Measurements from ENCODE around the gene ABHD17B. TPM values are rescaled to one million over a fixed set of nuclear protein-coding genes. Genes with fewer than 3 reads are reported as not detected.

ABHD17B gene
- total and polyA plus RNA-seq, 4 donors: 5.2 to 17.7 (median 10.1) TPM

- H3K9me3 ChIP-seq (ENCODE audit: control insufficient read depth in 4 of 4, low read length in 3 of 4): no peaks in the 10 kb centered on the region
- H3K4me1 ChIP-seq (ENCODE audit: control insufficient read depth in 4 of 4, insufficient read depth in 4 of 4, low read length in 3 of 4): no peaks in the 10 kb centered on the region
- TF ChIP-seq NR2F2 (IDR thresholded peaks at IDR 0.05): no peak
- TF ChIP-seq FOXA1 (IDR thresholded peaks at IDR 0.05): no peak
- no peak for TF ChIP-seq REST (IDR thresholded peaks at IDR 0.05)
- TF ChIP-seq ATF3 (IDR thresholded peaks at IDR 0.05): no peak
- TF ChIP-seq RAD21 (IDR thresholded peaks at IDR 0.05): no peak
- TF ChIP-seq JUND (IDR thresholded peaks at IDR 0.05): no peak
- TF ChIP-seq SP1 (IDR thresholded peaks at IDR 0.05): no peak
- TF ChIP-seq FOXA2 (IDR thresholded peaks at IDR 0.05): no peak
- TF ChIP-seq HNF4A (conservative IDR thresholded peaks at IDR 0.05): no peak
- TF ChIP-seq ZBTB33 (IDR thresholded peaks at IDR 0.05): no peak
- no peak for TF ChIP-seq EGR1 (IDR thresholded peaks at IDR 0.05; ENCODE audit: low read depth in 2 of 2)
- TF ChIP-seq CTCF (IDR thresholded peaks at IDR 0.05; ENCODE audit: low read depth, low read length, missing input control): no peak
- no peak overlapping the region for H3K27ac ChIP-seq (ENCODE audit: low read depth in 1 of 2, low read length in 2 of 2)
- no peak for DNase-seq (ENCODE audit: low spot score)
- H3K36me3 ChIP-seq (ENCODE audit: control insufficient read depth in 4 of 4, insufficient read depth in 3 of 4, low read depth in 1 of 4, low read length in 3 of 4): peaks cover 0 to 1% (median 0%) of the 10 kb centered on the region in 4 donors
- no peaks in the 10 kb centered on the region for H3K27me3 ChIP-seq (ENCODE audit: control insufficient read depth in 4 of 4, insufficient read depth in 4 of 4, low read length in 3 of 4)
- H3K9ac ChIP-seq (ENCODE audit: low read depth in 1 of 2, low read length in 2 of 2): no peak overlapping the region
- no peak overlapping the region for H3K4me3 ChIP-seq (ENCODE audit: low read depth in 1 of 3, low read length in 3 of 3)
Observed at GRCh38 chr9:71924576-71924975, 13.6 kb upstream of the ABHD17B start.

GRCh38 chr9:71921190-71921814 is 10.3 kb upstream of the ABHD17B start:
- peaks cover 0 to 8% (median 7%) of the 10 kb centered on the region in 4 donors for H3K4me1 ChIP-seq (ENCODE audit: control insufficient read depth in 4 of 4, insufficient read depth in 4 of 4, low read length in 3 of 4)
- no peak overlapping the region for H3K4me3 ChIP-seq (ENCODE audit: low read depth in 1 of 3, low read length in 3 of 3)
- H3K9ac ChIP-seq (ENCODE audit: low read depth in 1 of 2, low read length in 2 of 2): no peak overlapping the region
- no peaks in the 10 kb centered on the region for H3K9me3 ChIP-seq (ENCODE audit: control insufficient read depth in 4 of 4, low read length in 3 of 4)
- DNase-seq (ENCODE audit: low spot score): no peak
- H3K36me3 ChIP-seq (ENCODE audit: control insufficient read depth in 4 of 4, insufficient read depth in 3 of 4, low read depth in 1 of 4, low read length in 3 of 4): peaks cover 0 to 1% (median 0%) of the 10 kb centered on the region in 4 donors
- H3K27me3 ChIP-seq (ENCODE audit: control insufficient read depth in 4 of 4, insufficient read depth in 4 of 4, low read length in 3 of 4): no peaks in the 10 kb centered on the region
- no peak overlapping the region for H3K27ac ChIP-seq (ENCODE audit: low read depth in 1 of 2, low read length in 2 of 2)
- TF ChIP-seq HNF4A (conservative IDR thresholded peaks at IDR 0.05): no peak
- no peak for TF ChIP-seq YY1 (IDR thresholded peaks at IDR 0.05)
- TF ChIP-seq ATF3 (IDR thresholded peaks at IDR 0.05): no peak
- TF ChIP-seq JUND (IDR thresholded peaks at IDR 0.05): no peak
- no peak for TF ChIP-seq MAX (IDR thresholded peaks at IDR 0.05)
- no peak for TF ChIP-seq NR2F2 (IDR thresholded peaks at IDR 0.05)
- no peak for TF ChIP-seq HNF4G (IDR thresholded peaks at IDR 0.05)
- TF ChIP-seq EGR1 (IDR thresholded peaks at IDR 0.05; ENCODE audit: low read depth in 2 of 2): no peak
- TF ChIP-seq REST (IDR thresholded peaks at IDR 0.05): no peak
- no peak for TF ChIP-seq ZBTB33 (IDR thresholded peaks at IDR 0.05)
- no peak for TF ChIP-seq FOXA1 (IDR thresholded peaks at IDR 0.05)
- TF ChIP-seq SP1 (IDR thresholded peaks at IDR 0.05): no peak
